ENCODE data around the gene UNKL.

The UNKL gene

GRCh38 chr16:1430759-1431496, 16.4 kb upstream of the UNKL start, which contains the start of gene PERCC1:
TSS of gene PERCC1 (plus strand) at chr16:1431078. CDS start at chr16:1432594, 1,516 bp downstream.
- DNase-seq (ENCODE audit: low read depth), result no peak

- no peak for DNase-seq (ENCODE audit: low read depth)
Measured at GRCh38 chr16:1430214-1430758, 15.8 kb upstream of the UNKL start.

- DNase-seq (ENCODE audit: low read depth), result no peak
Measured at GRCh38 chr16:1429631-1430030, 15.1 kb upstream of the UNKL start.

DNA sequence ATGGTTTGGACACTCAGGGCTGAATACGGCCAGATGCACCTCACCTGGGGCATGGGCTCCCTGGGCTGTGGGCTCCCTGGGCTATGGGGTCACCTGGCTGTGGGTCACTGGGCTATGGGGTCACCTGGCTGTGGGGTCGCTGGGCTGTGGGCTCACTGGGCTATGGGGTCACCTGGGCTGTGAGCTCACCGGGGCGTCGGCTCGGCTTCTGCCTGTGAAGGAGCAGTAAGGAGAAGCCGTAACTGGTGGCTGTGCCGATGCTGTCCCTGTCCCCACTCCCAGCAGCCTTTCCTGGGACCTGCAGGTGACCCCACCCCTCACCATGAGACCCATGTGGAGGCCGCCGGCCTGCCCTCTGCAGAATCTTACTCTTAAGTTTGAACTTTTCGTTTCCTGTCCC, 14.5 kb upstream of the UNKL start:
- DNase-seq (ENCODE audit: low read depth), result no peak

DNA sequence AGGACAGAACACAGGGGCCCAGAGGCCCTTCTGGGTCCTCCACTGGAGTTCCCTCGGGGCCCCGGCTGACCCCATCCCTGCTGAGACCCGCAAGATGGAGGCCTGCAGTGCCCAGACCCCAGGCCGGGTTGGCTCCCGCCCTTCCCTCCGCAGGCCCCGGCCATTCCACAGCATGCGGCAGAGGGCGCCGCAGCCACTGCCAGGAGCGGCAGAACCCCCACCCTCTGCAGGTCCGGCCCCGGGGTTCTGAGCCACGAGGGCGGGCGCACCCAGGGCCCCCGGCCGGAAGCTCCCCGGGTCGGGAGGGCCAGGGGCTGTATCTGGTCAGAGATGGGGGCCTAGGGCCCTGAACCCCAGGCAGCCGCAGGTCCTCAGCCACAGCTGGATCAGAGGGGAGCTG, 14.0 kb upstream of the UNKL start:
- DNase-seq (ENCODE audit: low read depth), result no peak

- no peak for DNase-seq (ENCODE audit: low read depth)
Measured at GRCh38 chr16:1427473-1428461, 13.3 kb upstream of the UNKL start.

GRCh38 chr16:1426734-1427471, 12.4 kb upstream of the UNKL start:
- no peak for DNase-seq (ENCODE audit: low read depth)

DNA sequence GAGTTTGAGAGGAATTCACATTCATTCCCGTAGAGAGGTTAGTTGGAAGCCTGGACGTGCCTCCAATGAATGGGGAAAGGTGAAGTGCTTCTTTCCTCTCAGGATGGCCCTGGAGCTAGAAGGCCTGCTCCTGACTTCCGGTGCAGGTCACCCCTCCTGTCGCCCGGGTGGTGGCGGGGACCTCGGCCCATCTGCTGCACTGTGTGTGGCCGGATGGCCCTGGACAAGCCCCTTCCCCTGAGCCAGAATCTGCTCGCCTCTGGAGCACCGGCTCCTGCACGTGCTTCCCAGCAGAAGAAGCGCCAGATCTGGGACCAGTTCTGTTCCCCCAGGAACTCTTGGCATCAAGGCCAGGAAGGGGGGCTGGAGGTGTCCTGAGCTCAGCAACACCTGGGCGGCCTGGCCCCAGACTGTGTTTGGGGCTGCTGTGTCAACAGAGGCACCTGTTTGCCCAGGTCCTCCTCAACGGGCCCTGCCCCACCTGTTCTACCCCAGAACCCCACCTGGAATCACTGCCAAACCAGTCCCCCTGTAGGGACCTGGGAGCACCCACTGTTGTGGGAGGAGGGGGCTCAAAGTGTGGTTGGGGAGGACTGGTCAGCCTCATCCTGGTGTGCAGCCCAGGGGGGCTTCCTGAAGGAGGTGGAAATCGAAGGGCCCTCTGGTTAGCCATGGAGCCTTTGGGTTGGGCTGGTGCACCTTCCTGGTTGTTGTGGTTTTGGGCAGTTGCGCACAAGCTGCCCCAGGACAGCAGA, 11.3 kb upstream of the UNKL start:
- no peak for DNase-seq (ENCODE audit: low read depth)

GRCh38 chr16:1424028-1424427, 9.5 kb upstream of the UNKL start:
- no peak for DNase-seq (ENCODE audit: low read depth)

DNA sequence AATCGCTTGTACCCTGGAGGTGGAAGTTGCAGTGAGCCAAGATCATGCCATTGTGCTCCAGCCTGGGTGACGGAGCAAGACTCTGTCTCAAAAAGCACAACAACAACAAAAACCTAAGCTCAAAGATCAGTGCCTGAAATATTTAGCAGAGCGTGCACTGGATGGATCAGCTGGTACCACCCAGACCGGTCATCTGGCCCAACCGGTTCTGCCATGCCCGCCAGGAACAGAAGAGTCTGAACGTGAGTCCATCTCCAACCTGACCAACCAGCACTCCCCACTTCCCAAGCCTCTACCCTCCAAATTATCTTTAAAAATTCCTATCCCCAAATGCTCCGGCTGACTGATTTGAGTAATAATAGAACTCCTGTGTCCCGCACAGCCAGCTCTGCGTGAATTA, 7.6 kb upstream of the UNKL start:
- no peak for DNase-seq (ENCODE audit: low read depth)

DNA sequence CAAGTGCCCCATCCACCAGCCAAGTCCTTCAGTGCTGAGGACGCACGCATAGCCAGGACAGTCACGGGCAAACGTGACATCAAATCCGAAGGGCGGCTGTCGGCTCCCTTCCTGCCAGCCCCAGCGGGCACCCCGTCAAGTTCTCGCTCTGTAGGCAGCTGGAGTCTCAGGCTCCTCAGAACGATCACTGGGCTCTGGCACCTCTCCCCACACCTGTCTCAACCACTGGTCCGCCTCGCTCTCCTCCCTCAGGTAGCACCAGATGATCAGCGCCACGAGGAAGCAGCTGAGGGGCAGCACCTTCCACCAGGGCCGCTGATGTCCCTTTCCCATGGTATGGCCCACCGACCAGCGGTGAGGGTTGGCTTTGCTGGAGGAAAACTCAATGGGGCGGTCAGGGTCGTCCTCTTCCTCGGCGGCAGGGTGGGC, 5.6 kb upstream of the UNKL start:
- no peak for DNase-seq (ENCODE audit: low read depth)

DNA sequence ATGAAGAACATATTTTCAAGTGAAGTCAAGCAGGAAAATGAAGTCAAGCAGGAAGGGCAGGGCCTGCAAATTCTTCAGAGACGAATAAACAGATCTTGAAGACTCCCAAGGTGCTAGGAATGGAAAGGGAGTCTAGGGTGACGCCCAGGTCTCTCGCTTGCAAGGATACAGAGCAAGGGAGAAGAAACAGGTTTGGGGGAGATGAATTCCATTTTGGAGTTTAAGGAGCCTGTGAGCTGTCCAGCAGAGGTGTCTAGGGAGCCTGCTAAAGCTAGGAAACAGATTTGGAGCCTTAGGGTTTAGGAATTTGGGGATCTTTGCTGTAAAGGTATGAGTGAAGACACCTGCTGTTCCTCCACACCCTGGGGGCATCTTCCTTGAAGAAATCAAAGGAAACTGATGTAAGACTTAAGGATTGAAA, 2.0 kb upstream of the UNKL start:
- DNase-seq (ENCODE audit: low read depth), result no peak

- peak; percentile 59 for DNase-seq (ENCODE audit: low read depth)
Measured at GRCh38 chr16:1413684-1414531, 596 bp downstream of the UNKL start.

DNA sequence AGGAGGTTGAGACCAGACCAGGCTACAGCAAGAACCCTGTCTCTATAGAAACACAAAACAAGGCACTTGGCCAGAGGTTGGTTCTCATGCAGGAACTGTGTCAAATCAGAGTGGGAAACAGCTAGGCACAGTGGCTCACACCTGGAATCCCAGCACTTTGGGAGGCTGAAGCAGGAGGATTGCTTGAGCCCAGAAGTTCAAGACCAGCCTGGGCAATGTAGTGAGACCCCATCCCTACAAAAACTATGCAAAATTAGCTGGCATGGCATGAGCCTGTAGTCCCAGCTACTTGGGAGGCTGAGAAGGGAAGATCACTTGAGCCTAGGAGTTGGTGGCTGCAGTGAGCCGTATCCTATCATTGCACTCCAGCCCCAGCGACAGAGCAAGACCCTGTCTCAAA, 1.7 kb downstream of the UNKL start:
- no peak for DNase-seq (ENCODE audit: low read depth)

DNA sequence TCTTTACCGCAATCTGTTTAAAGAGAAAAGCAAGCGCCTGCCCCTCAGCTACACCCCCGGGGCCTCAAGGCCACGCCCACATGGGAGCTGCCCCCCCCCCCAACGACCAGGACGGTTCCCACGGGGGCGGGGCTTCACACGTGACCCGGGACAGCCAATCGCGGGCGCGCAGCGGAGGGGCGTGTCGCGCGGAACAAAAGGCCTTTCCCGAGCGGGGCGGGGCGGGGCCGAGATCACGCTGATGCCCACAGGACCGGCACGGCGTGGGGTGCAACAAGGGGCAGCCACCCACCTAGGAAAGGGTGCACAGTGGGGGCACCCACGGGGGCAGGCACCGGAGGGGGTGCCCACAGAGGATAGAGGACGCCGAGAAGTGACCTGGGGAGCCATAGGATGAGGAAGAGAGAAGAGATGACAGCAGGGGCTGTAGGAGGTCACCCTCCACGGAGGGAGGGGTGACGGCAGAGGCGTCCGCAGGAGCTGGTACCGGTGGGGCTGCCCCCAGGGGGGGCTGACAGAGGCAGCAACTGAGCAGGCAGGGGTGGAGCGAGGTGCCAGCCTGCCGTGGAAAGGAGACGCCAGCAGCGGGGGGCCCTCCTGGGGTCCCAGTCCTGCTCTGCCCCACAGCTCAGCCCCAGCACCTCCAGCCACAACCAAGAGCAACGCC, 6.2 kb downstream of the UNKL start:
- DNase-seq (ENCODE audit: low read depth), result peak; percentile 85

DNA sequence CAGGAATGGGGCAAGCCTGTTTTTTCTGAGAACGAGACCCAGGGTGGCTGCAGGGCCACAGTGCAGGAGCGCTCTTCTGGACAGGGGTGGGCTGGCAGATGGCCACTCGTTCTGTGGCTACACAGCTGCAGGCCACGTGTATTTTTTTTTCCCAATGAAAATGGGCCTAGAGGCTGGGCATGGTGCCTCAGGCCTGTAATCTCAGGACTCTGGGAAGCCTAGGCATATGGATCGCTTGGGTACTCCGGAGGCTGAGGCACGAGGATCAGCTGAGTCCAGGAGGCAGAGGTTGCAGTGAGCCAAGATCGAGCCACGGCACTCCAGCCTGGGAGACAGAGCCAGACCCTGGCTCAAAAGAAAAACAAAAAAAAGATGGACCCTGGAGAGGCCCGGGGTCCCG, 6.8 kb downstream of the UNKL start:
- DNase-seq (ENCODE audit: low read depth), result peak; percentile 66

DNA sequence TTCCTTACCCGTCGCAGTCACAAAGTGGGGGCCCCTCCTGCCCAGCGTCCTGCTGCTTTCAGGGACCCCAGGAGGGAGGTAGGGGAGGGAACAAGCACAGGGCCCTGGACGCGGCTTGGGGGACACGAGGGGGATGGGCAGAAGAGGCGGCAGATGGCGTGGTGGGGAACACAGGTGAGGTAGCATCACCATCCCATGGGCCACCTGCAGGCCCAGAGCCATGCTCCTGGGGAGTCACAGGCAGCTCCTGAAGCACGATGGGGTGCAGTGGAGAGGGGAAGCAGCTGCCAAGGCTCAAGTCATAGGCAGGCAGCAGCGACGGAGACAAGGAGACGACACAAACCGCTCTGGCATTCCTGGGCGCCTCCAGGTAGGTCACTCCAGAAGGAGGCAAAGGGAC, 10.8 kb downstream of the UNKL start:
- DNase-seq (ENCODE audit: low read depth), result no peak

- no peak for DNase-seq (ENCODE audit: low read depth)
Measured at GRCh38 chr16:1403036-1403435, 11.5 kb downstream of the UNKL start.

DNA sequence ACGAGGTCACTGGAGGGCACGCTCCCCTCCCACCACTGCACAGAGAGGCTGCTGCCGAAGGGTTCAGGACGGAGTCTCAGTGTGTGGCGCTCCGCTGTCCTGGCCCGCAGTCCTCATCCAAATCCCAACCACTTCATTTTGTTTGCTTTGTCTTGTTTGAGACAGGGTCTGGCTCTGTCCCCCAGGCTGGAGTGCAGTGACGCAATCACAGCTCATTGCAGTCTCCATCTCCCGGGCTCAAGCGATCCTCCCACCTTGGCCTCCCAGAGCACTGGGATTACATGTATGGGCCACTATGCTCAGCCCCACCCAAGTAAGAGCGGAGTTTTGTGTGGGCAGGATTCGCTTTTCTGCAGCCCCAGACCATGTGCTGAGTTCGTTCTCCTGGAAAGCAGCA, 12.7 kb downstream of the UNKL start:
- DNase-seq (ENCODE audit: low read depth), result no peak
